ENCODE data around the gene MRTFA.

Gene MRTFA

GRCh38 chr22:40421941-40422340 lies 214.6 kb downstream of the MRTFA start:
- H3K9me3 Mint-ChIP-seq, result no peaks in the 10 kb centered on the region
- no peak overlapping the region for H3K4me3 Mint-ChIP-seq
- H3K27ac Mint-ChIP-seq, result peak overlapping the region; percentile 56
- peaks cover 28% of the 10 kb centered on the region for H3K36me3 Mint-ChIP-seq (ENCODE audit: low read depth)
- peaks cover 5% of the 10 kb centered on the region for H3K4me1 Mint-ChIP-seq (ENCODE audit: low read depth)
- H3K27me3 Mint-ChIP-seq, result no peaks in the 10 kb centered on the region

- Mint-ChIP-seq H3K27ac (no peak overlapping the region), H3K27me3 (no peaks in the 10 kb centered on the region), H3K4me3 (no peak overlapping the region), H3K36me3 (ENCODE audit: low read depth) (peaks cover 33% of the 10 kb centered on the region), H3K9me3 (no peaks in the 10 kb centered on the region), H3K4me1 (ENCODE audit: low read depth) (peaks cover 14% of the 10 kb centered on the region)
These were observed 215.5 kb downstream of the MRTFA start for GRCh38 chr22:40421082-40421350.

GRCh38 chr22:40420341-40421081 lies 216.0 kb downstream of the MRTFA start:
- no peaks in the 10 kb centered on the region for H3K27me3 Mint-ChIP-seq
- H3K27ac Mint-ChIP-seq, result no peak overlapping the region
- H3K9me3 Mint-ChIP-seq, result no peaks in the 10 kb centered on the region
- peaks cover 38% of the 10 kb centered on the region for H3K36me3 Mint-ChIP-seq (ENCODE audit: low read depth)
- no peak overlapping the region for H3K4me3 Mint-ChIP-seq
- H3K4me1 Mint-ChIP-seq (ENCODE audit: low read depth), result peaks cover 19% of the 10 kb centered on the region

- no peak overlapping the region for H3K4me3 Mint-ChIP-seq
- no peaks in the 10 kb centered on the region for H3K27me3 Mint-ChIP-seq
- H3K36me3 Mint-ChIP-seq (ENCODE audit: low read depth), result peaks cover 45% of the 10 kb centered on the region
- H3K27ac Mint-ChIP-seq, result no peak overlapping the region
- no peaks in the 10 kb centered on the region for H3K9me3 Mint-ChIP-seq
- H3K4me1 Mint-ChIP-seq (ENCODE audit: low read depth), result peaks cover 27% of the 10 kb centered on the region
These were observed 216.8 kb downstream of the MRTFA start for GRCh38 chr22:40419718-40420117.

GRCh38 chr22:40418366-40419201 lies 217.9 kb downstream of the MRTFA start:
- H3K27me3 Mint-ChIP-seq, result no peaks in the 10 kb centered on the region
- H3K4me1 Mint-ChIP-seq (ENCODE audit: low read depth), result peaks cover 38% of the 10 kb centered on the region
- H3K9me3 Mint-ChIP-seq, result no peaks in the 10 kb centered on the region
- no peak overlapping the region for H3K27ac Mint-ChIP-seq
- no peak overlapping the region for H3K4me3 Mint-ChIP-seq
- peaks cover 53% of the 10 kb centered on the region for H3K36me3 Mint-ChIP-seq (ENCODE audit: low read depth)

- no peaks in the 10 kb centered on the region for H3K9me3 Mint-ChIP-seq
- H3K27me3 Mint-ChIP-seq, result no peaks in the 10 kb centered on the region
- H3K27ac Mint-ChIP-seq, result no peak overlapping the region
- peaks cover 40% of the 10 kb centered on the region for H3K4me1 Mint-ChIP-seq (ENCODE audit: low read depth)
- no peak overlapping the region for H3K4me3 Mint-ChIP-seq
- peaks cover 46% of the 10 kb centered on the region for H3K36me3 Mint-ChIP-seq (ENCODE audit: low read depth)
These were observed 218.6 kb downstream of the MRTFA start for GRCh38 chr22:40417881-40418280.

- Mint-ChIP-seq H3K4me3 (no peak overlapping the region), H3K27ac (no peak overlapping the region), H3K4me1 (ENCODE audit: low read depth) (peaks cover 44% of the 10 kb centered on the region), H3K36me3 (ENCODE audit: low read depth) (peaks cover 48% of the 10 kb centered on the region), H3K27me3 (no peaks in the 10 kb centered on the region), H3K9me3 (no peaks in the 10 kb centered on the region)
These were observed 219.5 kb downstream of the MRTFA start for GRCh38 chr22:40417041-40417440.

GRCh38 chr22:40416636-40417035 lies 219.9 kb downstream of the MRTFA start:
- H3K27ac Mint-ChIP-seq, result peak overlapping the region; percentile 76
- H3K27me3 Mint-ChIP-seq, result no peaks in the 10 kb centered on the region
- peaks cover 44% of the 10 kb centered on the region for H3K4me1 Mint-ChIP-seq (ENCODE audit: low read depth)
- H3K36me3 Mint-ChIP-seq (ENCODE audit: low read depth), result peaks cover 48% of the 10 kb centered on the region
- H3K9me3 Mint-ChIP-seq, result no peaks in the 10 kb centered on the region
- no peak overlapping the region for H3K4me3 Mint-ChIP-seq

- H3K36me3 Mint-ChIP-seq (ENCODE audit: low read depth), result peaks cover 47% of the 10 kb centered on the region
- H3K4me1 Mint-ChIP-seq (ENCODE audit: low read depth), result peaks cover 44% of the 10 kb centered on the region
- H3K27ac Mint-ChIP-seq, result peak overlapping the region; percentile 76
- H3K4me3 Mint-ChIP-seq, result no peak overlapping the region
- no peaks in the 10 kb centered on the region for H3K9me3 Mint-ChIP-seq
- no peaks in the 10 kb centered on the region for H3K27me3 Mint-ChIP-seq
These were observed 220.3 kb downstream of the MRTFA start for GRCh38 chr22:40416267-40416570.

- Mint-ChIP-seq H3K27me3 (no peaks in the 10 kb centered on the region), H3K27ac (peak overlapping the region; percentile 76), H3K4me3 (peak overlapping the region; percentile 22), H3K36me3 (ENCODE audit: low read depth) (peaks cover 46% of the 10 kb centered on the region), H3K9me3 (no peaks in the 10 kb centered on the region), H3K4me1 (ENCODE audit: low read depth) (peaks cover 44% of the 10 kb centered on the region)
These were observed 220.8 kb downstream of the MRTFA start for GRCh38 chr22:40415531-40416266.

- peak overlapping the region; percentile 76 for H3K27ac Mint-ChIP-seq
- H3K4me3 Mint-ChIP-seq, result no peak overlapping the region
- H3K36me3 Mint-ChIP-seq (ENCODE audit: low read depth), result peaks cover 46% of the 10 kb centered on the region
- H3K9me3 Mint-ChIP-seq, result no peaks in the 10 kb centered on the region
- H3K4me1 Mint-ChIP-seq (ENCODE audit: low read depth), result peaks cover 44% of the 10 kb centered on the region
- no peaks in the 10 kb centered on the region for H3K27me3 Mint-ChIP-seq
These were observed 221.5 kb downstream of the MRTFA start for GRCh38 chr22:40414838-40415505.

GRCh38 chr22:40414311-40414710 lies 222.2 kb downstream of the MRTFA start:
- H3K9me3 Mint-ChIP-seq, result no peaks in the 10 kb centered on the region
- H3K36me3 Mint-ChIP-seq (ENCODE audit: low read depth), result peaks cover 46% of the 10 kb centered on the region
- peak overlapping the region; percentile 76 for H3K27ac Mint-ChIP-seq
- H3K4me1 Mint-ChIP-seq (ENCODE audit: low read depth), result peaks cover 41% of the 10 kb centered on the region
- H3K4me3 Mint-ChIP-seq, result no peak overlapping the region
- H3K27me3 Mint-ChIP-seq, result no peaks in the 10 kb centered on the region

GRCh38 chr22:40413873-40414272 lies 222.6 kb downstream of the MRTFA start:
- Mint-ChIP-seq H3K36me3 (ENCODE audit: low read depth) (peaks cover 46% of the 10 kb centered on the region), H3K27ac (no peak overlapping the region), H3K4me3 (no peak overlapping the region)

GRCh38 chr22:40412441-40412840 lies 224.1 kb downstream of the MRTFA start:
- peaks cover 40% of the 10 kb centered on the region for H3K4me1 Mint-ChIP-seq (ENCODE audit: low read depth)
- H3K4me3 Mint-ChIP-seq, result no peak overlapping the region

More at GRCh38 chr22:40413873-40414272, 222.6 kb downstream of the MRTFA start:
- peaks cover 40% of the 10 kb centered on the region for H3K4me1 Mint-ChIP-seq (ENCODE audit: low read depth)
- H3K9me3 Mint-ChIP-seq, result no peaks in the 10 kb centered on the region
- H3K27me3 Mint-ChIP-seq, result no peaks in the 10 kb centered on the region

GRCh38 chr22:40411506-40411861 lies 225.0 kb downstream of the MRTFA start:
- H3K4me3 Mint-ChIP-seq, result no peak overlapping the region
- H3K27ac Mint-ChIP-seq, result no peak overlapping the region
- H3K4me1 Mint-ChIP-seq (ENCODE audit: low read depth), result peaks cover 35% of the 10 kb centered on the region
- H3K9me3 Mint-ChIP-seq, result no peaks in the 10 kb centered on the region
- H3K27me3 Mint-ChIP-seq, result no peaks in the 10 kb centered on the region
- H3K36me3 Mint-ChIP-seq (ENCODE audit: low read depth), result peaks cover 41% of the 10 kb centered on the region

More at GRCh38 chr22:40412441-40412840, 224.1 kb downstream of the MRTFA start:
- Mint-ChIP-seq H3K9me3 (no peaks in the 10 kb centered on the region), H3K27me3 (no peaks in the 10 kb centered on the region), H3K27ac (peak overlapping the region; percentile 79), H3K36me3 (ENCODE audit: low read depth) (peaks cover 46% of the 10 kb centered on the region)

All from stimulated activated naive CD8-positive, alpha-beta T cell treated with anti-CD3 and anti-CD28 coated beads, Interleukin-15, Interleukin-2, amounts not matched to agents 100 ng/mL and 50 ng/mL, for 24 hours (primary cell).